ENCODE data around the gene CPTP.
A peak's percentile ranks its signal among the peaks of the same experiment; 100 is the strongest.

The CPTP gene

GRCh38 chr1:1346501-1346890, 21.9 kb downstream of the CPTP start:
- no peaks in the 10 kb centered on the region for H3K9me3 ChIP-seq (ENCODE audit: insufficient read depth, low read length)
- no peak overlapping the region for H2AFZ ChIP-seq (ENCODE audit: low read depth, low read length, severe bottlenecking)
- no peaks in the 10 kb centered on the region for H3K27me3 ChIP-seq (ENCODE audit: low read length)
- no peaks in the 10 kb centered on the region for H3K36me3 ChIP-seq (ENCODE audit: low read length)
- no peak overlapping the region for H3K27ac ChIP-seq (ENCODE audit: low read depth, low read length)
- H3K79me2 ChIP-seq (ENCODE audit: insufficient read depth, low read length), result peaks cover 6% of the 10 kb centered on the region; the same call in 1 of the 2 replicates
- H4K20me1 ChIP-seq (ENCODE audit: low read depth, low read length), result no peaks in the 10 kb centered on the region
- H3K9me2 ChIP-seq (replicated peaks; ENCODE audit: insufficient read depth, low read length), result no peaks in the 10 kb centered on the region
- no peak overlapping the region for H3K4me2 ChIP-seq (ENCODE audit: low read depth, low read length, poor library complexity, severe bottlenecking)
- no peak overlapping the region for H3K9ac ChIP-seq (ENCODE audit: low read length)
- no peak overlapping the region for H3K4me3 ChIP-seq (ENCODE audit: insufficient read depth, low read length, poor library complexity, severe bottlenecking)
- no peaks in the 10 kb centered on the region for H3F3A ChIP-seq (ENCODE audit: insufficient read depth)
- no peak for TF ChIP-seq EZH2phosphoT487 (conservative IDR thresholded peaks at IDR 0.05; ENCODE audit: low read length)
- TF ChIP-seq, protein P1, sequence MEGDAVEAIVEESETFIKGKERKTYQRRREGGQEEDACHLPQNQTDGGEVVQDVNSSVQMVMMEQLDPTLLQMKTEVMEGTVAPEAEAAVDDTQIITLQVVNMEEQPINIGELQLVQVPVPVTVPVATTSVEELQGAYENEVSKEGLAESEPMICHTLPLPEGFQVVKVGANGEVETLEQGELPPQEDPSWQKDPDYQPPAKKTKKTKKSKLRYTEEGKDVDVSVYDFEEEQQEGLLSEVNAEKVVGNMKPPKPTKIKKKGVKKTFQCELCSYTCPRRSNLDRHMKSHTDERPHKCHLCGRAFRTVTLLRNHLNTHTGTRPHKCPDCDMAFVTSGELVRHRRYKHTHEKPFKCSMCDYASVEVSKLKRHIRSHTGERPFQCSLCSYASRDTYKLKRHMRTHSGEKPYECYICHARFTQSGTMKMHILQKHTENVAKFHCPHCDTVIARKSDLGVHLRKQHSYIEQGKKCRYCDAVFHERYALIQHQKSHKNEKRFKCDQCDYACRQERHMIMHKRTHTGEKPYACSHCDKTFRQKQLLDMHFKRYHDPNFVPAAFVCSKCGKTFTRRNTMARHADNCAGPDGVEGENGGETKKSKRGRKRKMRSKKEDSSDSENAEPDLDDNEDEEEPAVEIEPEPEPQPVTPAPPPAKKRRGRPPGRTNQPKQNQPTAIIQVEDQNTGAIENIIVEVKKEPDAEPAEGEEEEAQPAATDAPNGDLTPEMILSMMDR (IDR thresholded peaks at IDR 0.05; ENCODE audit: insufficient read depth, low read length, poor library complexity, severe bottlenecking), result no peak

- H3K4me3 ChIP-seq (ENCODE audit: insufficient read depth, low read length, poor library complexity, severe bottlenecking), result no peak overlapping the region
Measured at GRCh38 chr1:1347026-1347595, 22.5 kb downstream of the CPTP start.

DNA sequence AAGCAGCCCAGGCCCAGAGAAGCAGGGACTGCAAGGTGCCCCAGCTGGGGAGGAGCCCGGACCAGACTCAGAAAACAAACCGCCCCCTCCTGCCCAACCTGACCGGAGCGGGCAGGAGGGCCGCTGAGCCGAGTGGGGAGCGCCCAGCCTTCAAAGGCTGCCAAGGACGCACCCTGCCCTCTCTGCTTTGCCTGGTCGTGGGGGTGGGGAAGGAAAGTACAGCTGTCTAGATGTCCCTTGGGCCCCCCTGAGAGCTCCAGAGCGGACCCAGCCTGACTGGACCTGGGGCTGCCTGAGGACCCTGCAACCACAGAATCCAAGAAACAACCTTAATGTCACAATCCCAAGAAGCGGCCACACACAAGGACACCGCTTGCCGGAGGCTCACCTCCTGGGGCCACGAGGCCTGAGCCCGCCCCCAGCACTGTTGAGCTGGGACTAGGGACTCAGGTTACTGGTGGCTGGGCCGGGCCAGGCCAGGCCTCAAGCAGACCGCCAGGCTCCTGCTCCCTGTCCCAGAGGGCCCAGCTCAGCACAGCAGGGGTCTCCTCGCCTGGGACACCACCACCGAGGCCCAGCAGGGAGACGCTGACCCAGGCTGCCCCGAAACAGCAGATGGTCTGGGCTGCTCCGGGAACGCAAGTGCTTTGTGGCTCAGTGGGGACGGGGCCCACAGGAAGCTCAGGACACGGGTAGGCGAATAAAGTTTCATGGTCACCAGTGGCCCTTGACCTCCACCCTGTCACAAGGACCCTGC, 23.2 kb downstream of the CPTP start:
- Histone ChIP-seq H3K27ac (ENCODE audit: low read depth, low read length) (no peak overlapping the region), H3K9me3 (ENCODE audit: insufficient read depth, low read length) (no peaks in the 10 kb centered on the region), H3K79me2 (ENCODE audit: insufficient read depth, low read length) (peaks cover 6% of the 10 kb centered on the region; the same call in 1 of the 2 replicates), H3K36me3 (ENCODE audit: low read length) (no peaks in the 10 kb centered on the region), H4K20me1 (ENCODE audit: low read depth, low read length) (no peaks in the 10 kb centered on the region), H3K27me3 (ENCODE audit: low read length) (no peaks in the 10 kb centered on the region), H3K4me3 (ENCODE audit: insufficient read depth, low read length, poor library complexity, severe bottlenecking) (peak overlapping the region; percentile 88), H3F3A (ENCODE audit: insufficient read depth) (peaks cover 6% of the 10 kb centered on the region; the same call in 1 of the 2 replicates), H3K9me2 (replicated peaks; ENCODE audit: insufficient read depth, low read length) (no peaks in the 10 kb centered on the region), H2AFZ (ENCODE audit: low read depth, low read length, severe bottlenecking) (no peak overlapping the region), H3K9ac (ENCODE audit: low read length) (peak overlapping the region; percentile 78), H3K4me2 (ENCODE audit: low read depth, low read length, poor library complexity, severe bottlenecking) (peak overlapping the region; percentile 91)
- TF ChIP-seq, protein P1 (IDR thresholded peaks at IDR 0.05; ENCODE audit: insufficient read depth, low read length, poor library complexity, severe bottlenecking), result no peak
- TF ChIP-seq EZH2phosphoT487 (conservative IDR thresholded peaks at IDR 0.05; ENCODE audit: low read length), result no peak

More at GRCh38 chr1:1347026-1347595, 22.5 kb downstream of the CPTP start:
- H3K36me3 ChIP-seq (ENCODE audit: low read length), result no peaks in the 10 kb centered on the region
- peak overlapping the region; percentile 91 for H3K4me2 ChIP-seq (ENCODE audit: low read depth, low read length, poor library complexity, severe bottlenecking)
- no peak overlapping the region for H3K9ac ChIP-seq (ENCODE audit: low read length)
- H3K9me2 ChIP-seq (replicated peaks; ENCODE audit: insufficient read depth, low read length), result no peaks in the 10 kb centered on the region
- H4K20me1 ChIP-seq (ENCODE audit: low read depth, low read length), result no peaks in the 10 kb centered on the region
- H2AFZ ChIP-seq (ENCODE audit: low read depth, low read length, severe bottlenecking), result no peak overlapping the region
- no peak overlapping the region for H3K27ac ChIP-seq (ENCODE audit: low read depth, low read length)
- H3F3A ChIP-seq (ENCODE audit: insufficient read depth), result no peaks in the 10 kb centered on the region
- no peaks in the 10 kb centered on the region for H3K9me3 ChIP-seq (ENCODE audit: insufficient read depth, low read length)
- H3K27me3 ChIP-seq (ENCODE audit: low read length), result no peaks in the 10 kb centered on the region
- H3K79me2 ChIP-seq (ENCODE audit: insufficient read depth, low read length), result peaks cover 6% of the 10 kb centered on the region; the same call in 1 of the 2 replicates
- TF ChIP-seq, protein P1 (IDR thresholded peaks at IDR 0.05; ENCODE audit: insufficient read depth, low read length, poor library complexity, severe bottlenecking), result no peak
- TF ChIP-seq EZH2phosphoT487 (conservative IDR thresholded peaks at IDR 0.05; ENCODE audit: low read length), result no peak
